A549 (cell line): ENCODE data around the gene NCOA3. TPM values are rescaled to one million over a fixed set of nuclear protein-coding genes. Genes with fewer than 3 reads are reported as not detected.

ENCODE experiments used
- ATAC-seq, 2 experiments: fragments of 200-7000 bp in 1 of 2; fragments of >200 bp in 1 of 2; cut with Nextera tagmentation in 1 of 2; cut with Tn5 transposase in 1 of 2; 3 replicates each; pipeline versions ENCODE4 v1.8.0 to v1.9.1; 2018 to 2020; ENCODE audit warnings: mild to moderate bottlenecking in 1 of 2, moderate library complexity in 1 of 2
- CTCF ChIA-PET: fragments of 300-600 bp; sonication (Branson Sonifier 250); formaldehyde crosslinking; extraction: SDS; loops from one replicate; lab custom pipeline; 2021; ENCODE audit warnings: antibody characterized with exemption, inconsistent platforms; lab: Yijun Ruan, JAX
- POLR2A ChIA-PET: fragments of 350-600 bp; formaldehyde crosslinking; extraction: SDS; loops from one replicate; lab custom pipeline; 2021; ENCODE audit warnings: antibody characterized with exemption, inconsistent platforms; lab: Yijun Ruan, JAX
- DNase-seq, 2 experiments: peaks; one replicate each; pipeline versions ENCODE4 v3.0.0 to v3.0.0-alpha.2; 2011 to 2016; ENCODE audit warnings: low read depth in 1 of 2, low spot score in 1 of 2
- FAIRE-seq: peaks from 2 replicates; lab custom pipeline; 2011; peaks lifted over from hg19 to GRCh38; lab: Jason Lieb, UNC
- H3K27ac ChIP-seq, 2 experiments: fragments of >200 bp; sonication (Bioruptor Twin); formaldehyde crosslinking; 3 replicates each; pipeline ENCODE4 v1.5.1; 2016 to 2017
- H3K4me1 ChIP-seq: fragments of >200 bp; sonication (Bioruptor Twin); formaldehyde crosslinking; 3 replicates; pipeline ENCODE4 v1.6.1; 2016
- H3K4me2 ChIP-seq: fragments of >200 bp; sonication (Bioruptor Twin); formaldehyde crosslinking; 3 replicates; pipeline ENCODE4 v1.6.1; 2016
- H3K4me3 ChIP-seq: fragments of >200 bp; sonication (Bioruptor Twin); formaldehyde crosslinking; 3 replicates; pipeline ENCODE4 v1.5.1; 2016
- H3K9me3 ChIP-seq: fragments of >200 bp; sonication (Bioruptor Twin); formaldehyde crosslinking; 3 replicates; pipeline ENCODE4 v1.6.1; 2016
- CBX2 ChIP-seq: fragments of 200-600 bp; sonication (generic); IDR thresholded peaks from 2 replicates; pipeline ENCODE4 v1.6.1; 2016; ENCODE audit warnings: low read depth, mild to moderate bottlenecking, borderline replicate concordance
- CHD2 ChIP-seq: fragments of 150-350 bp; IDR thresholded peaks from 2 replicates; pipeline ENCODE4 v1.6.1; 2014; ENCODE audit warnings: low read length; ENCODE audit not compliant: partially characterized antibody
- CHD4 ChIP-seq: fragments of 200-600 bp; sonication (generic); IDR thresholded peaks from 2 replicates; pipeline ENCODE4 v1.6.1; 2016; ENCODE audit warnings: antibody characterized with exemption, mild to moderate bottlenecking, borderline replicate concordance
- CTCF ChIP-seq: fragments of >200 bp; sonication (Bioruptor Twin); formaldehyde crosslinking; IDR thresholded peaks from 3 replicates; pipeline ENCODE4 v1.5.1; 2016
- E2F6 ChIP-seq: IDR thresholded peaks from 2 replicates; pipeline ENCODE4 v1.6.1; 2012; ENCODE audit warnings: low read depth, borderline replicate concordance
- EHF ChIP-seq: fragments of 250-450 bp; sonication (Bioruptor Pico); IDR thresholded peaks from 2 replicates; pipeline ENCODE4 v1.5.0; 2020; ENCODE audit warnings: mild to moderate bottlenecking
- EHMT2 ChIP-seq: fragments of 200-600 bp; sonication (generic); IDR thresholded peaks from 2 replicates; pipeline ENCODE4 v1.6.1; 2016; ENCODE audit warnings: antibody characterized with exemption, low read depth, mild to moderate bottlenecking, moderate library complexity
- EP300 ChIP-seq, 2 experiments: fragments of >200 bp; sonication (Bioruptor Twin); formaldehyde crosslinking; IDR thresholded peaks; 2 replicates in 1 of 2; 3 replicates in 1 of 2; pipeline ENCODE4 v1.6.1; 2016 to 2017
- ESRRA ChIP-seq: fragments of 150-350 bp; IDR thresholded peaks from 2 replicates; pipeline ENCODE4 v1.6.1; 2014; ENCODE audit warnings: mild to moderate bottlenecking, low read length, borderline replicate concordance
- FOSL2 ChIP-seq, 2 experiments: fragments of 450-650 bp in 1 of 2; fragments of >200 bp in 1 of 2; sonication (Bioruptor Twin) in 1 of 2; formaldehyde crosslinking; IDR thresholded peaks; 2 replicates each; pipeline versions ENCODE4 v1.5.0 to v1.6.1; 2016 to 2020; ENCODE audit warnings: mild to moderate bottlenecking in 1 of 2, moderate library complexity in 1 of 2
- FOXS1 ChIP-seq: fragments of 250-450 bp; sonication (Bioruptor Pico); IDR thresholded peaks from 2 replicates; pipeline ENCODE4 v1.5.0; 2020; ENCODE audit warnings: mild to moderate bottlenecking, moderate library complexity
- GATA3 ChIP-seq: IDR thresholded peaks from 2 replicates; pipeline ENCODE4 v1.6.1; 2012; ENCODE audit warnings: borderline replicate concordance
- HDAC2 ChIP-seq: fragments of 200-600 bp; sonication (generic); IDR thresholded peaks from 2 replicates; pipeline ENCODE4 v1.6.1; 2016
- HES2 ChIP-seq: fragments of >200 bp; sonication (Bioruptor Twin); formaldehyde crosslinking; IDR thresholded peaks from 2 replicates; pipeline ENCODE4 v1.6.1; 2016
- HEYL ChIP-seq: fragments of 250-450 bp; sonication (Bioruptor Pico); IDR thresholded peaks from 2 replicates; pipeline ENCODE4 v1.8.0; 2021; ENCODE audit warnings: mild to moderate bottlenecking, moderate library complexity
- HOXA7 ChIP-seq: fragments of 250-450 bp; sonication (Bioruptor Pico); IDR thresholded peaks from 2 replicates; pipeline ENCODE4 v1.5.0; 2020; ENCODE audit warnings: mild to moderate bottlenecking, moderate library complexity
- HOXB13 ChIP-seq: fragments of 250-450 bp; sonication (Bioruptor Pico); IDR thresholded peaks from 2 replicates; pipeline ENCODE4 v1.5.0; 2020; ENCODE audit warnings: low read depth, mild to moderate bottlenecking, moderate library complexity
- HOXB5 ChIP-seq: fragments of 250-450 bp; sonication (Bioruptor Pico); IDR thresholded peaks from 2 replicates; pipeline ENCODE4 v1.5.0; 2020; ENCODE audit warnings: mild to moderate bottlenecking, moderate library complexity
- JUN ChIP-seq, 2 experiments: fragments of >200 bp; sonication (Bioruptor Twin); formaldehyde crosslinking; IDR thresholded peaks; 2 replicates in 1 of 2; 3 replicates in 1 of 2; pipeline ENCODE4 v1.6.1; 2016 to 2017
- JUNB ChIP-seq: fragments of >200 bp; sonication (Bioruptor Twin); formaldehyde crosslinking; IDR thresholded peaks from 2 replicates; pipeline ENCODE4 v1.6.1; 2016
- KDM5A ChIP-seq: fragments of 200-600 bp; sonication (generic); IDR thresholded peaks from 2 replicates; pipeline ENCODE4 v1.6.1; 2016; ENCODE audit warnings: antibody characterized with exemption, mild to moderate bottlenecking
- MAFK ChIP-seq: fragments of 450-650 bp; IDR thresholded peaks from 2 replicates; pipeline ENCODE4 v1.6.1; 2014; ENCODE audit not compliant: partially characterized antibody
- MYC ChIP-seq: IDR thresholded peaks from 2 replicates; pipeline ENCODE4 v1.6.1; 2012; ENCODE audit warnings: mild to moderate bottlenecking, inconsistent platforms, low read length, improper control_type of control experiment, borderline replicate concordance
- NFE2L2 ChIP-seq: fragments of 150-350 bp; conservative IDR thresholded peaks from 2 replicates; pipeline ENCODE4 v1.6.1; 2014; ENCODE audit warnings: low read length
- POLR2A ChIP-seq: IDR thresholded peaks from 2 replicates; pipeline ENCODE4 v1.6.1; 2012; ENCODE audit warnings: mild to moderate bottlenecking, low read length
- POLR2AphosphoS2 ChIP-seq: conservative IDR thresholded peaks from 2 replicates; pipeline ENCODE4 v1.6.1; 2012; ENCODE audit warnings: low read length, improper control_type of control experiment, inconsistent platforms
- RAD21 ChIP-seq, 2 experiments: fragments of >200 bp in 1 of 2; sonication (Bioruptor Twin) in 1 of 2; formaldehyde crosslinking in 1 of 2; IDR thresholded peaks in 1 of 2; conservative IDR thresholded peaks in 1 of 2; 2 replicates in 1 of 2; 3 replicates in 1 of 2; pipeline ENCODE4 v1.6.1; 2012 to 2018; ENCODE audit warnings: inconsistent platforms in 1 of 2
- RARB ChIP-seq: fragments of 250-450 bp; sonication (Bioruptor Pico); IDR thresholded peaks from 2 replicates; pipeline ENCODE4 v1.8.0; 2021; ENCODE audit warnings: mild to moderate bottlenecking, moderate library complexity
- RCOR1 ChIP-seq: fragments of 150-350 bp; IDR thresholded peaks from 2 replicates; pipeline ENCODE4 v1.6.1; 2014; ENCODE audit warnings: antibody characterized with exemption, low read length, low read depth
- RFX5 ChIP-seq: fragments of 450-650 bp; IDR thresholded peaks from 2 replicates; pipeline ENCODE4 v1.7.1; 2014; ENCODE audit warnings: antibody characterized with exemption, mild to moderate bottlenecking, moderate library complexity
- SMC3 ChIP-seq: fragments of >200 bp; sonication (Bioruptor Twin); formaldehyde crosslinking; IDR thresholded peaks from 3 replicates; pipeline ENCODE4 v1.6.1; 2018; ENCODE audit warnings: inconsistent platforms
- SREBF2 ChIP-seq: fragments of 450-650 bp; IDR thresholded peaks from 2 replicates; pipeline ENCODE4 v1.6.1; 2014; ENCODE audit warnings: mild to moderate bottlenecking, moderate library complexity
- TP53 ChIP-seq: fragments of 250-450 bp; sonication (Bioruptor Pico); IDR thresholded peaks from 2 replicates; pipeline ENCODE4 v1.5.0; 2021; ENCODE audit warnings: mild to moderate bottlenecking, moderate library complexity
- USF2 ChIP-seq: fragments of 450-650 bp; IDR thresholded peaks from 2 replicates; pipeline ENCODE4 v1.6.1; 2014; ENCODE audit warnings: antibody characterized with exemption
- ZFP36 ChIP-seq: fragments of 450-650 bp; IDR thresholded peaks from 2 replicates; pipeline ENCODE4 v1.6.1; 2014; ENCODE audit warnings: borderline replicate concordance; ENCODE audit not compliant: partially characterized antibody
- WGBS: methylation state at CpG from one replicate; pipeline ENCODE4 v1.1.6; 2017; ENCODE audit errors: missing lambda C conversion rate; 5-methylcytosine and 5-hydroxymethylcytosine counted together
- polyA plus RNA-seq, 4 experiments: library from polyadenylated mRNA; depleted of rRNA in 3 of 4; stranded (reverse); fragments of >200 nt; fragmentation: RNase III in 1 of 4; extraction: RNeasy Plus Mini Kit Qiagen cat#74134 plus additional on column Dnase treatment in 1 of 4; gene quantifications; 2 replicates in 3 of 4; 3 replicates in 1 of 4; pipeline ENCODE4 v1.2.3, GENCODE V29; 2011 to 2017

NCOA3 gene
- polyA plus RNA-seq, 2 of the 4 experiments (the other 2 are of a cell fraction) = 42.9 to 136 TPM

- H3K4me2 ChIP-seq = no peak overlapping the region
- H3K9me3 ChIP-seq = no peaks in the 10 kb centered on the region
- H3K27ac ChIP-seq = no peak overlapping the region
- CTCF ChIA-PET = interaction anchor here (0.5 to 13.2 kb wide), 43 partner anchors 9 to 1889 kb away, joined by 3 to 232 read pairs (median 4); no protein-coding TSS in a partner anchor
- POLR2A ChIA-PET = interaction anchor here (0.6 to 1.5 kb wide), 2 partner anchors 617 to 942 kb away, joined by 3 read pairs; no protein-coding TSS in a partner anchor
- peak; percentile 33 to 71 for ATAC-seq
- peak; percentile 59 to 67 for DNase-seq
- 37% methylated on average over 15 of the region's 15 CpGs for WGBS
- H3K4me1 ChIP-seq = no peaks in the 10 kb centered on the region
- TF ChIP-seq FOXS1 = no peak
- no peak for TF ChIP-seq JUN (IDR thresholded peaks at IDR 0.05)
- peak; percentile 86 for TF ChIP-seq CTCF
- no peak for TF ChIP-seq FOSL2 (IDR thresholded peaks at IDR 0.05)
- peak; percentile 37; the same call in 1 of the 2 replicates for TF ChIP-seq FOSL2 (CRISPR knock-in tag; IDR thresholded peaks at IDR 0.05)
- TF ChIP-seq SMC3 = peak; percentile 89
- no peak for TF ChIP-seq HDAC2
- TF ChIP-seq CHD2 = no peak
- TF ChIP-seq CHD4 = no peak
- no peak for TF ChIP-seq ZFP36
- TF ChIP-seq KDM5A = no peak
- no peak for TF ChIP-seq CBX2
- no peak for TF ChIP-seq EHF (CRISPR knock-in tag)
- TF ChIP-seq RFX5 = no peak
- TF ChIP-seq HOXB5 (CRISPR knock-in tag) = no peak
- no peak for TF ChIP-seq ESRRA
- no peak for TF ChIP-seq RCOR1
- no peak for TF ChIP-seq JUNB
- no peak for TF ChIP-seq TP53
- no peak for TF ChIP-seq SREBF2
- peak; percentile 89 to 91 for TF ChIP-seq RAD21 (conservative IDR thresholded peaks at IDR 0.05 in 1 of 2, IDR thresholded peaks at IDR 0.05 in 1 of 2)
- no peak for TF ChIP-seq HES2
- TF ChIP-seq MYC = no peak
- no peak for TF ChIP-seq HOXA7 (CRISPR knock-in tag)
- no peak for TF ChIP-seq POLR2AphosphoS2
- TF ChIP-seq EP300 (IDR thresholded peaks at IDR 0.05) = no peak
- TF ChIP-seq HEYL (CRISPR knock-in tag) = no peak
- no peak for TF ChIP-seq MAFK
- TF ChIP-seq E2F6 = no peak
- no peak for TF ChIP-seq HOXB13 (CRISPR knock-in tag)
- no peak for TF ChIP-seq NFE2L2
- TF ChIP-seq RARB (CRISPR knock-in tag) = no peak
- TF ChIP-seq GATA3 = no peak
- no peak for TF ChIP-seq USF2
- TF ChIP-seq EHMT2 = no peak
- TF ChIP-seq POLR2A = no peak
- FAIRE-seq = no peak
- no peak overlapping the region for H3K4me3 ChIP-seq
Measured at GRCh38 chr20:47677635-47678453, 176.2 kb downstream of the NCOA3 start.
